Stimulated activated CD4-positive, alpha-beta T cell treated with anti-CD3 and anti-CD28 coated beads, Interleukin-12 subunit alpha, Interleukin-12 subunit beta, amount 100 ng/mL, for 48 hours (primary cell): ENCODE data around the gene ARL2.
A peak's percentile ranks its signal among the peaks of the same experiment; 100 is the strongest.

ENCODE experiments used
- DNase-seq, 3 donors: peaks; one replicate each; pipeline ENCODE4 v3.0.0-alpha.2; 2020; ENCODE audit warnings: low read depth in 2 of 3, low spot score in 1 of 3

ARL2 gene

DNA sequence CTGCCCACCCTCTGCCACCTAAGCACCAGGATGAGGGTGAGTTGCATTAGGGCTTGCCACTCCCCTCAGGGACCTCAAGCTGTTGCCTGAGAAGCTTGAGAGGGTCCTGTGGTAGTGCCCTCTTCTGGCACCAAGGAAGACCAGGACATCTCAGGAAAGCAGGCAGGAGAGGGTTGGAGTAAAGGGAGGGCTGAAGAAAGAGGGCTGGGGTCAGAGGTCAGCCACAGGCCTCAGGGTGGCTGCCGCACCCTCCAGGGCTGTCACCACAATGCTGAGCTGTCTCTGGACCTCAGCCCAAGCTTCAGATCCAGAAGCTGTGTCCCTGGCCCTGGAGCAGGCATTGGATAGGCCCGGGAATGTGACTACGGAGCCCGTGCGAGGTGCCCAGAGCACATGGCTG, 31.1 kb downstream of the ARL2 start:
- DNase-seq = no peak

DNA sequence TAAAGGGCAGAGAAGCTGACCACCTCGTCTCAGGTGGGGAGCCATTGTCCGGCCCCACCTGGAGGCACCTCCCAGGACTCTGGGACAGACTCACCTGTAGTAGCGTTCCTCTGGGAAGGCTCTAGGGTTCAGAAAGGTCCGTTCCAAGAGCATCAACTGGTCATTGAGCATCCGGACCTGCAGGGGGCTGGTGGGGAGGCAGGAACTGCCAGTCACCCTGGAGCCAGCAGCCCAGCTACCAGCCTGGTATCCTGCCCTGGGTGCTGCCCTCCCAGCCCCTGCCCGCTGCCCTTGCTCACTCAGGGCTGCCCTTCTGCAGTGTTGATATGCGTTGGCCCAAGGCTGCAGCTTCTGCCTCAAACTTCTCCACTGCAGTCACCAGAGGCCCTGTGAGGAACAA, 31.8 kb downstream of the ARL2 start:
- DNase-seq = no peak

DNA sequence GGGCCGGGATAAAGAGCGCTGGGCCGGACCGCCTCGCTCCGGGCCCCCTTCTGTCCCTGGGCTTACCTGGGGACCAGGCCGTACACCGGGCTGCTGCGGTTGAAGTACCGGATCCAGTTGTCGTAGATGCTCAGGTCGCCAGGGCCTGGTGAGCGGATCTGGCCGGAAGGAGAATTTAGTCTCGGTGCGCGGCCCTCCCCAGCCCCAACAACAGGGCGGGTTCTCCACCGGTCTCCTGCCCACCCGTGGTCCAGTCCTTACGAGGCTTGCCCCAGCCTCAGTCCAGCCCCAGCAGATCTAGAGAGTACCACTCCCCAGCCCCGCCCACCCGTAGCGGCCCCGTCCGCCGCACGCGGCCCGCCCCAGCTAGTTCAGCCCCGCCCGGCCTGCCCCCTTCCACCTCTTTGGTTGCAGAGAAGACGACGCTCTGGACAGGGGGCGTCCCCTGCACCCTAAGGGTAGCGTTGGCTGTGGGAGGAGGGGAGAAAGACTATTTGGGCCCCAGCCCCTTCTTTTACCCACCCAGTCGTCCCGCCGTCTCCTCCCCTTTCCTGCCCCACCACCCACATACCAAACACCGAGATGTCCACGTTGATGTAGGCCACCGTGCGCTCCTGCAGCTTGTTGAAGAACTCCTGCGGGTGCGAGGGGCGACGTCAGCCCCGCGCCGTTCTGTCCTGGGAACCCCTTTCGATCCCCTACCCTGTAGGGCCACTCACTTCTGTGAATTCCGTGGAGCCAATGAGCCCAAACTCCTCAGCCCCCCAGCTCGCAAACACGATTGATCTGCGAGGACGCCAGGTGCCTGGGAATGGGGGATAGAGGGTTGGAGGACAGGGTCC, 33.8 kb downstream of the ARL2 start:
- peak in 1 of 3 donors; percentile 14 for DNase-seq

DNA sequence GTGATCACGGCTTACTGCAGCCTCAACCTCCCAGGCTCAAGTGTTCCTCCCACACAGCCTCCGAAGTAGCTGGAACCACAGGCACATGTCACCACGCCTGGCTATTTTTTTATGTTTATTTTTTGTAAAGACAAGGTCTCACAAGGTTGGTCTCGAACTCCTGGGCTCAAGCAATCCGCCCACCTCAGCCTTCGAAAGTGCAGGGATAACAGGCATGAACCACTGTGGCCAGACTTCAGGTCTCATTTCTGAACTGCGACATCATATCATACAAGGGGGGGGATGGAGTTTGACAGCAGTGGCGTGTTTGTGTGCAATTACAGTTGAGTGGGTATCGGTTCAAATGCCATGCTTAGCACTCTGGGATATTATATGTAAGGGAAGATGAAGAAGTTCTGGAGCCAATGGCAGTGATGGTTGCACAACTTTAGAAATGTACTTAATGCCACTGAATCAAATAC, 37.5 kb downstream of the ARL2 start:
- DNase-seq = no peak

DNA sequence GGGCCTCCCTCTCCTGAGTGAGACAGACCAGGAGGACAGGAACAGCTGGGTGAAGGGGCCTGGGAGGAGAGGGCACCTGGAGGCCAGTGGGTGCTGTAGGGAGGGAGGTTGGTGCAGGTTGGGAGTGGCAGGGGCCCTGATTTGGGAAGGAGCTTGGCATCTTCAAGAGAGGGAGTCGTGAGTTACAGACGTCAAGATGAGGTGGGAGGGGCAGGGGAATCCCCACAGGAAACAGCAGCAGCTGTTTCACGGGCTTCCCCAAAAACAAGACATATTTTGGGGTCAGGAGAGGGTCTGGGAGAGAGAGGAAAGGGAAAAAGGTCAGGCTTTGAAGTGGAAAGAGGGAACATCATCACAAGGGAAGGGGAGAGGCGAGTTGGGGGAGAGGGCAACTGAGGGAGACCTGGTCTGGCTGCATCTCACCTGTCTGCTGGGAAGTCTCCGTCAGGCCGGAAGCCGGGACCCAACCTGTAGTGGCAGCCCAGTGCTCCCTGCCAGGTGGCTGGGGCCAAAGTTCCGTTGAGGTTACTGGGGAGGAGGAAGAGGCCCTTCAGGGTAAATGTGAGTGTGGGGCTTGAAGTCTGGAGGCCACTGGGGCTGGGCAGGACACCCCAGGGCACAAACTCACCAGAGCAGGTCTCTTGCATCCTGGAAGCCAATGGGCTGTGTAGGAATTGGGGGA, 40.0 kb downstream of the ARL2 start:
- no peak for DNase-seq

DNA sequence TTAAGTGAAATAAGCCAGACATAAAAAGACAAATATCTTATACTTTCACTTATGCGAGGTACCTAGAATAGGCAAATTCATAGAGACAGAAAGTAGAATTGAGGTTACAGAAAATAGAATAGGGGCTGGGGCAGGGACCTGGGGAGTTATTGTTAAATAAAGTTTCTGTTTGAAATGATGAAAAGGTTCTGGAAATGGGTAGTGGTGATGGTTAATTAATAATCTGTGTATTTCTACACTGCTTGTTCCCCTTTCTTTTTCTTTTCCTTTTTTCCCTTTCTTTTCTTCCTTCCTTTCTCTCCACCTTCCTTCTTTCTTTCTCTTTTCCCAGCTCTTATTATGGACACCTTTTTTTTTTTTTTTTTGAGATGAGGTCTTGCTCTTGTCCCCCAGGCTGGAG, 41.6 kb downstream of the ARL2 start:
- no peak for DNase-seq

DNA sequence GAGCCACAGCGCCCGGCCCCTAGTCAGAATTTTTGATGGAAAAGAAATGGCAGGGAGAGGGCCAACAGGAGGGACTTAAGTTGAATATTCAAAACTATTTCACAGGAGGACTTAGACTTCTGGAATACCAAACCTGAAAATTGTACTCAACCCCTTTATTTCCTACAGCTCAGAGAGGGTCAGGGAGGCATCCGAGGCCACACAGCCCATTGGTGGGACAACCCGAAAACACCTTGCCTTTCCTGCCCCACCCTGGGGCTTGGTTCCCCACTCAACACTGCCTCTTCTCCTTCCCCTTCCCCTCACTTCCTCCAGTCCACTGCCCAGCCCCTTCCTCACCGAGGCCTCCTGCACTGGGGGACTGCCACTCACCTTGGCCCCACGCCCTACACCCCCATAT, 43.0 kb downstream of the ARL2 start:
- no peak for DNase-seq

DNA sequence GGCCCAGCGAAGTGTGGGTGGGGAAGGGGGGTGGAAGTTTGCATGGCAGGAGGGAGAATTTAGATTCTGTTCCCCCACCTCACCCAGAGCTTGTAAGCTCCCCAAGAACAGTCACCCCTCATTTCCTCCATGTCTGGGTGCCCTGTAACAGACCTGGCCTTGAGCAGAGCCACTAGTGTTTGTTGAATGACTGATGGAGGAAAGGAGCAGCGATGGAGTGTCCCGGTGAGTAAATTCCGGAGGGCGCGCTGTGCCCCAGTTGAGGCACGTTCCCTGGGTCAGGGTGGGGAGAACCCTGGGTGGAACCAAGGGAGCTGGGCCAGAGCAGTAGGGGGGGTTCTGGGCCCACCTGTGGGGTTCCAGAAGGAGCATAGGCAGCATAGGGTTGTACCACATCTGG, 43.6 kb downstream of the ARL2 start:
- DNase-seq = no peak

DNA sequence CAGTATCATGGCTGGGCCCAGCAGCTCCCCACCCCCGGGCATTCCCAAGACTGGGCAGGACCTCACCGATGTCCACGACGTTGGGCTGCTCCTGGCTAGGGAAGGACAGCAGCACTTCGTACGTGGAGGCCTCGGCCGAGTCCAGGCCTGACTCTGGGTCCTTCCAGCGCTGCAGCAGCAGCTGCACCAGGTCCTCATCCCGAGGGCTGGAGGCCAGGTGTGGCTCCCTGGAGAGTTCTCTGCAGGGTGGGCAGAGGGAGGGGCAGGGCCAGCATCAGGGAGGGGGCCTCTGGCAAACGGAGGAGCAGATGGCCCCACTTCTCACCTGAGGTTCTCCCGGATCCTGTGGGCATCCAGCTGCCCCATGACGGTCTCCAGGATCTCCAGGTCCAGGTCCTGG, 44.1 kb downstream of the ARL2 start:
- DNase-seq = no peak

DNA sequence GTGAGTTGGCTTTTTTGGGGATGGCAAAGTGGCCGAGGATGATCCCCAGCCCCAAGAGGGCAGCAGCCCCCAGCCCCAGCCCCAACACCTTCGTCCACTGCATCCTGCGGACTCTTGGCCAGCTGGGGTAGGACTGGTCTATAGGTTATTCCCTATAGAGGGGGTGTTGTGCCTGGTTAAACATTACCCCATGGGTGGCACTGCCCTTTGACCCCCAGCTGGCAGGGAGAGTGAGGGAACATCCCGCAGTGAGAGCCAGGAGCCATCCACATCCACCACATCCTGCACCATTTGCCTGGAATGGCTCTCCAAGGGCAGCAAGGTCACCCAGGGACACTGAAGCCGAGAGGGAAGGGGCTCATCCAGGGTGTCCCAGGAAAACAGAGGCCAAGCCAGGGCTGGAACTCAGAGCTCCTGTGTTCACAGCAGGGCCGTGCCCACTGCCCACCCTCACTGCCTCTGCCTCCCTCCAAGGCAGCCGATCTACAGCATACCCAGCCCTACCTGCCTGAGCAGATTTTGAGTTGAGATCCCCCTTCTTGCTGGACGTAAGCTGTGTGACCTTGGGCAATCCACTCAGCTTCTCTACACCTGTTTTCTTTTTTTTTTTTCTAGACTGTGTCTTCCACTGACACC, 44.6 kb downstream of the ARL2 start, which contains the start of gene NAALADL1:
Gene NAALADL1, minus strand, starts transcription at position 135 of the 636 bp plus-strand sequence. Its CDS starts 32 bp downstream, at position 103.
- DNase-seq = no peak

DNA sequence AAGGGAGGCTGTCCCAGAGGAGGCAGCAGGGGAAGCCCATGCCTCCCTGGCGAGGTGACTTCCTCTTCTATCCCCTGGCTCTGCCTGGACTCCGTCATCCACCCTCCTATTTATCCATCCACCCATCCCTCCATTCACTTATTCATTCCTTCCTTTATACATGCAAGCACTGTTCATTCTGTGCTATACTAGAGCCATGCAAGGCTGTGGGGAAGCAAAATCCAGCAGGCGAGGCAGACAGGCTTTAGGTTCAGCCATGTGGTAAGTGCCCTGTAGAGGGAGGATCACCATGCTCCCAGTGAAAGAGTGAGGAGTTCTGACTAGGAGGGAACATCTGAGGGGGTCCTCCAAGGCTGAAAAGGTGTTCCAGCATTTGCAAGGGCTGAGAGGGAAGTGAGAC, 45.6 kb downstream of the ARL2 start:
- DNase-seq = no peak

DNA sequence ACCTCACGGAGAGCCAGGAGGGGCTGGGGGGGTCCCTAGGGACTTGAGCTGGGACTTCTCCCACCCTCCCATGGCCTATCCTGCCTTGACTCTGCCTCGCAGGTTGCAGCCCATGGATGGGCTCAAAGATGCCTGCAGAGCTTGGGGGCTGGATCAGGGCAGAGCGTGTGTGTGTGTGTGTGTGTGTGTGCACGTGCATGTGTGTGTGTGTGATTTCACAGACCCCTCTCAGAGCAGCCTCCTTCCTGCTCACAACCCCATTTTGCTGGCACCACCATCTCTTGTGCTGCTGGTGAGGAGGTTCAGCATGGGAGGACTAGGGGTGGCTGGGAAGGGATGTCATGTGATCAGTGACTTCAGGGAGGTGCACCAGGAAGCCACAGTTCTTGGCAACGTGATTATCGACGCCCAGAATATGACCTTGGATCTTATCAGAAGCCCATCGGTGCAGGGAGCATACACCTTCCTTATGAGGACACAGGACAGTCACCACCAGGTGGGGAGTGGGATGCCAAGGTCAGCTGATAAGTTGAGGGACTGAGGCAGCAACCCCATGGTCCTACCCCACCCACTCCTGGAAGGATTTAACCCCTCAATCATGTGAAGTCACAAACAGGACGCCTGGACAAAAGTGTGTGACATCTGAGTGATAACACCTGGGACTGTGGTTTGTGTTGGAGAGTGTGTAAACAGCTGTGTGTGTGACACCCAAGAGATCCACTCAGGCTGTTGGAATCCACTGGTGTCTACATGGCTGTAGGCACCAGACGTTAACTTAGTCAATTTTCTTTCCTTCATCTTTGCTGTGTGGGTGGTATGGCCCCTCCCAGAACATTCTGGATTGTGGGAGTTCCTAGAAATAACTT, 46.2 kb downstream of the ARL2 start:
- DNase-seq = no peak

DNA sequence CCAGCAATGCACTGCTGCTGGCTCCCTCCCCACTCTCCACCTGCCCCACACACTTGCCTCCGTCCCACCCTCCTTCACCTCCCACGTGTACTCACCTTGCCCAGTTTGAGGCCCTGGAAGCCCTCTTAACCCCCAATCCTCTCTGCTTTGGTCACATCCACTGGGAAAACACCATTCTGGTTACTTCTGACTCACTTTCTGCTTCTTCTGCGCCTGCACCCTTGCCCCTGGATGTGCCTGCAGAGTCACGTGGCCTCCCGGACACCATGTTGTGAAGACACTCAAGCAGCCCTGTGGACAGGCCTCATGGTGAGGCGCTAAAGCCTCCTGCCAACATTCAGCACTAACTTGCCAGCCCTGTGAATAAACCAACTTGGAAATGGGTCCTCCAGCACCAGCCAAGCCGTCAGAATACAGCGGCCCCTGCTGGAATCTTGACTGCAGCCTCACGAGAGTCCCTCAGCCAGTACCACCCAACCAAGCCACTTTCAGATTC, 47.0 kb downstream of the ARL2 start:
- no peak for DNase-seq

DNA sequence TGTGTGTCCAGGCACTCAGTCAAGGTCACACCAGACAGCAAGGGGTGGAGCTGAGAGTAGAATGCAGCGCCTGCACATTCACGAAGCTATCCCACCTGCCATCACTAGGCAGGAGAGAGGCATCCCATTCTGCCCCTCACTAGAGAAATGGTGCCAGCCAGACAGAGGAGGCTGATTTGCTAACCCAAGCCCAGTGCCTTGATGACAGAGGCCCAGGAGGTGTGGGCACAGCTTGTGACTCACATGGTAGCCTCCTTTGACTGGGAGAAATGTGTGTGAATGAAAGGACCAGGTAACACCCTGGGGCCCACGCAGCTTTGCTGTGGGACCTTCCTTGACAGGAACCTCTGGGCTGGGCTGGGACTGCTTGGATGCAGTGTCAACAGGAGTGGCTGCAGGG, 49.6 kb downstream of the ARL2 start:
- DNase-seq = no peak

DNA sequence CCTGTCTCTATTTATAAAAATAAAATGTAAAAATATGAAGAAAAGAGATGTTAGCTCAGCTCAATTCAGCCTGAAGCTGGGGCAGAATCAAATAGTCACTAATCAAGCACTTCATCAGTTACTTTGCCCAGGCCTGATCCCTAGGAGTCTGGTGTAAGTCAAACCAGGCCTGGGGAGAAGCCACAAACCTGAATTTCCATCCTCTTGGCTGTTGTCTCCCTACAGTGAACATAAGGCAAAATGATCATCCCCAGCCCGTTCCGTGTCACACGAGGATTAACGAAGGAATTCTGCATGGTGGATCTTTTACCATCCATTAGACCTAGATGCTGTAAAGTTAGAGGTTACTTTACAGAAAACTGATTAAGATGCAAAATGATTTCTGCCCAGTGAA, 50.9 kb downstream of the ARL2 start:
- DNase-seq = no peak

DNA sequence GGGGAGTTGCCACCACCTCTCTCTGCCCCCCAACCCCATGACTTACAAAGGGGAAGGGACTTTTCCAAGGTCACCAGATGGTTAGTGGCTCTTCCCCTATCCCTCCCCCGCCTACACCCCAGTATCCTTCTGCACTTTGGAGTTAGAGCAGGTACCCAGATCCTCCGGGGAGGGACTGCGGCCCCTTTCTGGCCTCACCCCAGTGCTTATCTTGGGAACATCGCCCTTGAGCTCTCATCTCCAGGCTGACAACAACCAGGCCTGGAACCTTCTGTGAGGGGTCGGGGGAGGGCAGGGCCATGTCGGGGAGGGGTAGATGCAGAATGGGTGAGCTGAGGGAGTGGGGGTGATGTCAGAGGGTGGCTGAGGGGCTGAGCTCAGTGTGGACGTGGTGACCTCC, 51.9 kb downstream of the ARL2 start:
- DNase-seq = no peak

DNA sequence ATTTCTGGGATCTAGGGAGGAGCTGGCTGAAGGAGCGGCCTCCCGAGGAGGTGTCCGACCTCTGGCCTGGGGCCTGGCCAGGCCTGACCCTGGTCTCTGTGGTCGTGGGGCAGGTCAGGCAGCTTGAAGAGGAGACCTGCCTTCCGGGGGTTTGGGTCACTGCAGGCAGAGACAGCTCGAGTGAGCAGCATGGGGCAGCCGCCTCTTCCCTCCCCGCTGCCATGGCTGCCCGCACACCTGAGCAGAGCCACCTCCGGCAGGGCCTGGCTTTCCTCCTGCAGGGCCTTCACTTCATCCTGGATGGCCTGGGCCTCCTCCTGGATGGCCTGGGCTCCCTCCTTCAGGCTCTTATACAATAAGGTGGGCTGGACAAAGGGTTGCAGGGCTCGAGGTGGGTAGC, 52.4 kb downstream of the ARL2 start:
- no peak for DNase-seq

DNA sequence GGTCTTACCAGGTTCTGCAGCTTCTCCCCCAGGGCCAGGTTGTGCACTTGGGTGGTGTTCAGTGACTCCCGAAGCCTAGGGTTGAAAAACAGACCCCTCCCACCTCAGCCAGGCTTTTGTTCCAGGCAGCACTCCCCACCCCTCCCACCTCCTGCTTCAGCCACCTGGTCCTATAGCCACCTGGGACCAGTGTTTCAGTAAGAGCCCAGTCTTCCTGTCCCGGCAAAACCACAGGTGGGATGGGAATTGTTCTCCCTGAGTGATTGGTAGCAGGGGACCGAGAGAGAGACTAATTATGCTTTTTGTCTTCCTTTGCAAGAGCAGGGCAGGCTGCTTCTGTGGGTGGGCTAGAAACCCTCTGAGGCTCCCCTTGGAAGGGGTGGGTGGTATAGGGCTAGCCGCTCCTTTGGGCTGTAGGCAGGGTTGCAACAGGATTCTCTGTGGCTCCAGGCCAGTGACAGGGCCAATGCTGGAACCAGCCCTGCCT, 52.9 kb downstream of the ARL2 start:
- DNase-seq = no peak

DNA sequence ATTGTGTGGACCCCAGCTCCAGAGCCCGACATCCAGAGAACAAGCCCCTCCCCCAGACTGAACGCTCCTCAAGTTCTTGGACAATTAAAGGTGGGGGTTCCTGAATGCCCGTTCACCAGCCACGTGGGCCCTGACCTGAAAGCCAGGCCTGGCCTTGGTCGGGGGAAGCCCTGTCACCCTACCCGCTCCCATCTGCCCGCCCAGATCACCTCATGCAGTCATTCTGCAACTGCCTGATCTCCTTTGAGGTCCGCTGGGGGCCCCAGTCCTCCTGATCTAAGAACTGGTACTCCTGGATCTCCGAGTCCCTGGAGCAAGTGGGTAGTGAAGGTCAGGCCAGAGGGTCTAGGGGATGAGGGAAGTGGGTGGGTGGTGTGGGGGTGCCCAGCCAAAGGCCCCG, 53.5 kb downstream of the ARL2 start:
- DNase-seq = no peak

DNA sequence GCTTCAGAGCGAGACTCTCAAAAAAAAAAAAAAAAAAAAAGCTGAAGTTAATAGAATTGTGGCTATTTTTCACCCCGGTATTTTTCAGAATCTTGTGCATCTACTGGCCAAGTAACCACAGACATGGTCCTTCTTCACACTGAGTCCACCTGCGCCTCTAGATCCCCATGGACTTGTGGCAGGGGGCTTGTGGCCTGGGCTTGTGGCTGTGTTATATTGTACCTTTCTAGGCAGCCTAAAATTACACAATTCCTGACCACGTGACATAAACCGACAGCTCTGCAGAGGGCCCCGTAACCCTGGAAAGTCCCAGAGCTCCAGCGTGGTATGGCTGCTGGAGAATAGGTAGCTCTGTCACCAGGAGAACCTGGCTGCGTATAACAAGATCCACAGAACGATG, 55.3 kb downstream of the ARL2 start:
- no peak for DNase-seq
